Upper lobe of left lung (tissue), 4 donors: Measurements from ENCODE around the gene MBD5.

Experiments used
- EP300 ChIP-seq, 4 donors: sonication (generic); formaldehyde crosslinking; IDR thresholded peaks; one replicate each; pipeline ENCODE4 v1.5.1; 2017; ENCODE audit warnings: antibody characterized with exemption in 4 of 4, control low read depth in 2 of 4
- POLR2AphosphoS5 ChIP-seq, 2 donors: sonication (generic); formaldehyde crosslinking; IDR thresholded peaks; one replicate each; pipeline ENCODE4 v1.5.1; 2017; ENCODE audit warnings: antibody characterized with exemption in 2 of 2
- TF ChIP-seq, protein P1 (sequence below), 6 experiments: fragments of 450-650 bp in 4 of 6; fragments of 200-600 bp in 2 of 6; sonication (generic) in 2 of 6; IDR thresholded peaks; one replicate each; pipeline ENCODE4 v1.5.1; 2016 to 2019; ENCODE audit warnings: antibody characterized with exemption in 6 of 6

DNA sequence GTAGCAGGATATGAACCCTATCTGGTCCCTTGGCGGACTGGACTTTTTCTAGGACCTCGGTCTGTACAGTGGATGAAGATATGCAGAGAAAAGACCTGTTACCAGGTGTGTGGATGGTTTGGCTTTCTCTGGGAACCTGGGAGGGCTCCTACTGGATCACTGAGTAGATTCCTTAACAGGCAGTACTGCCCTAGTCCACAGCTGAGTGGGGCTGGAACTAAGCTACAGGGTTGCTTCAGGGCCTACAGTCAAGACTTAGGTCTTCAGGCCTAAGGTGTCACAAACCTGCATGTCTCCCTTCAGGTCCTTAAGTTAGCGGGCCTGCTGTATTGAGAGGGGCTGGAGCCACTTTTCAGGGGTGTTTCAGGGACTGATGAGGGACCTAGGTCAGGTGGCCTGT is 43.2 kb upstream of the MBD5 start:
- TF ChIP-seq, protein P1, sequence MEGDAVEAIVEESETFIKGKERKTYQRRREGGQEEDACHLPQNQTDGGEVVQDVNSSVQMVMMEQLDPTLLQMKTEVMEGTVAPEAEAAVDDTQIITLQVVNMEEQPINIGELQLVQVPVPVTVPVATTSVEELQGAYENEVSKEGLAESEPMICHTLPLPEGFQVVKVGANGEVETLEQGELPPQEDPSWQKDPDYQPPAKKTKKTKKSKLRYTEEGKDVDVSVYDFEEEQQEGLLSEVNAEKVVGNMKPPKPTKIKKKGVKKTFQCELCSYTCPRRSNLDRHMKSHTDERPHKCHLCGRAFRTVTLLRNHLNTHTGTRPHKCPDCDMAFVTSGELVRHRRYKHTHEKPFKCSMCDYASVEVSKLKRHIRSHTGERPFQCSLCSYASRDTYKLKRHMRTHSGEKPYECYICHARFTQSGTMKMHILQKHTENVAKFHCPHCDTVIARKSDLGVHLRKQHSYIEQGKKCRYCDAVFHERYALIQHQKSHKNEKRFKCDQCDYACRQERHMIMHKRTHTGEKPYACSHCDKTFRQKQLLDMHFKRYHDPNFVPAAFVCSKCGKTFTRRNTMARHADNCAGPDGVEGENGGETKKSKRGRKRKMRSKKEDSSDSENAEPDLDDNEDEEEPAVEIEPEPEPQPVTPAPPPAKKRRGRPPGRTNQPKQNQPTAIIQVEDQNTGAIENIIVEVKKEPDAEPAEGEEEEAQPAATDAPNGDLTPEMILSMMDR (IDR thresholded peaks at IDR 0.05), result no peak
- TF ChIP-seq POLR2AphosphoS5 (IDR thresholded peaks at IDR 0.05), result no peak
- TF ChIP-seq EP300 (IDR thresholded peaks at IDR 0.05), result no peak
